GM23248 (cell line): Measurements from ENCODE around the gene RASL12.

ENCODE experiments used
- EZH2 ChIP-seq: fragments of 200-600 bp; sonication (generic); IDR thresholded peaks from 2 replicates; pipeline ENCODE4 v1.6.1; 2018; ENCODE audit warnings: antibody characterized with exemption, mild to moderate bottlenecking; ENCODE audit not compliant: insufficient read depth, poor library complexity, severe bottlenecking
- EZH2phosphoT487 ChIP-seq: fragments of 200-600 bp; sonication (generic); IDR thresholded peaks from 2 replicates; pipeline ENCODE4 v1.6.1; 2018; ENCODE audit warnings: antibody characterized with exemption, moderate library complexity, mild to moderate bottlenecking, low read depth; ENCODE audit not compliant: insufficient read depth

- TF ChIP-seq EZH2 (no peak), EZH2phosphoT487 (no peak)
Measured at GRCh38 chr15:65088643-65089021, 20.8 kb upstream of the RASL12 start.
